ENCODE measurements around the gene SDF2L1. TPM values are rescaled to one million over a fixed set of nuclear protein-coding genes. Genes with fewer than 3 reads are reported as not detected.
A peak's percentile ranks its signal among the peaks of the same experiment; 100 is the strongest.

Gene SDF2L1
- total RNA-seq, 4 donors from 2014 or later, result 1.8 to 22.4 (median 11.3) TPM

- H3K4me3 ChIP-seq, result no peak overlapping the region
- intact Hi-C loops (cut with DNase I; ENCODE audit: low total_unique reads), result no loop called here
- H3K4me1 ChIP-seq, result no peaks in the 10 kb centered on the region
- TF ChIP-seq CTCF (IDR thresholded peaks at IDR 0.05) (no peak), POLR2A (IDR thresholded peaks at IDR 0.05) (no peak)
- no peaks in the 10 kb centered on the region for H3K9me3 ChIP-seq
- DNase-seq, result no peak
- peaks cover 0 to 8% of the 10 kb centered on the region in 2 donors for H3K27me3 ChIP-seq
- no peak overlapping the region for H3K27ac ChIP-seq
- no peaks in the 10 kb centered on the region for H3K36me3 ChIP-seq
Measured at GRCh38 chr22:21660904-21661303, 18.8 kb downstream of the SDF2L1 start.

GRCh38 chr22:21661991-21662390, 19.9 kb downstream of the SDF2L1 start:
- no peak for TF ChIP-seq CTCF (IDR thresholded peaks at IDR 0.05)
- TF ChIP-seq POLR2A (IDR thresholded peaks at IDR 0.05), result no peak
- intact Hi-C loops (cut with DNase I; ENCODE audit: low total_unique reads), result no loop called here
- H3K4me3 ChIP-seq, result no peak overlapping the region
- H3K27me3 ChIP-seq, result peaks cover 0 to 8% of the 10 kb centered on the region in 2 donors
- H3K9me3 ChIP-seq, result no peaks in the 10 kb centered on the region
- no peak overlapping the region for H3K27ac ChIP-seq
- no peak for DNase-seq
- no peaks in the 10 kb centered on the region for H3K36me3 ChIP-seq
- H3K4me1 ChIP-seq, result no peaks in the 10 kb centered on the region

- TF ChIP-seq CTCF (IDR thresholded peaks at IDR 0.05) (no peak), POLR2A (IDR thresholded peaks at IDR 0.05) (no peak)
- Histone ChIP-seq H3K4me3 (no peak overlapping the region), H3K4me1 (no peaks in the 10 kb centered on the region), H3K27me3 (no peaks in the 10 kb centered on the region), H3K27ac (no peak overlapping the region), H3K36me3 (no peaks in the 10 kb centered on the region), H3K9me3 (no peaks in the 10 kb centered on the region)
- intact Hi-C loops (cut with DNase I; ENCODE audit: low total_unique reads), result no loop called here
- no peak for DNase-seq
Measured at GRCh38 chr22:21663738-21664137, 21.6 kb downstream of the SDF2L1 start.

- intact Hi-C loops (cut with DNase I; ENCODE audit: low total_unique reads), result no loop called here
- H3K27ac ChIP-seq, result peak overlapping the region; percentile 78 to 81
- H3K27me3 ChIP-seq, result no peaks in the 10 kb centered on the region
- no peak for TF ChIP-seq POLR2A (IDR thresholded peaks at IDR 0.05)
- no peak for TF ChIP-seq CTCF (IDR thresholded peaks at IDR 0.05)
- H3K4me1 ChIP-seq, result no peaks in the 10 kb centered on the region
- peak overlapping the region; percentile 59 to 66 for H3K4me3 ChIP-seq
- H3K36me3 ChIP-seq, result no peaks in the 10 kb centered on the region
- H3K9me3 ChIP-seq, result no peaks in the 10 kb centered on the region
- no peak for DNase-seq
Measured at GRCh38 chr22:21665047-21665851, 23.1 kb downstream of the SDF2L1 start.

- Histone ChIP-seq H3K27ac (peak overlapping the region; percentile 78 to 81), H3K36me3 (no peaks in the 10 kb centered on the region), H3K4me1 (no peaks in the 10 kb centered on the region), H3K9me3 (no peaks in the 10 kb centered on the region), H3K27me3 (no peaks in the 10 kb centered on the region), H3K4me3 (peak overlapping the region; percentile 59 to 66)
- no peak for DNase-seq
- TF ChIP-seq CTCF (IDR thresholded peaks at IDR 0.05) (no peak), POLR2A (IDR thresholded peaks at IDR 0.05) (no peak)
- intact Hi-C loops (cut with DNase I; ENCODE audit: low total_unique reads), result no loop called here
Measured at GRCh38 chr22:21666786-21667185, 24.7 kb downstream of the SDF2L1 start.

Measured in uterus (tissue), 4 donors.